Mammary epithelial cell (primary cell): ENCODE measurements around the gene CDKAL1.

Experiments
- CTCF ChIP-seq, 2 donors: IDR thresholded peaks in 1 of 2; conservative IDR thresholded peaks in 1 of 2; 2 replicates each; pipeline ENCODE4 v1.5.1; 2011 to 2012; ENCODE audit warnings: inconsistent platforms in 2 of 2, low read length in 2 of 2, mild to moderate bottlenecking in 2 of 2, control low read depth in 1 of 2, low read depth in 1 of 2; ENCODE audit not compliant: insufficient read depth in 1 of 2; ENCODE audit errors: extremely low read depth in 1 of 2
- EZH2 ChIP-seq: IDR thresholded peaks from 2 replicates; pipeline ENCODE4 v1.6.1; 2012; ENCODE audit warnings: low read length, inconsistent platforms, borderline replicate concordance

DNA sequence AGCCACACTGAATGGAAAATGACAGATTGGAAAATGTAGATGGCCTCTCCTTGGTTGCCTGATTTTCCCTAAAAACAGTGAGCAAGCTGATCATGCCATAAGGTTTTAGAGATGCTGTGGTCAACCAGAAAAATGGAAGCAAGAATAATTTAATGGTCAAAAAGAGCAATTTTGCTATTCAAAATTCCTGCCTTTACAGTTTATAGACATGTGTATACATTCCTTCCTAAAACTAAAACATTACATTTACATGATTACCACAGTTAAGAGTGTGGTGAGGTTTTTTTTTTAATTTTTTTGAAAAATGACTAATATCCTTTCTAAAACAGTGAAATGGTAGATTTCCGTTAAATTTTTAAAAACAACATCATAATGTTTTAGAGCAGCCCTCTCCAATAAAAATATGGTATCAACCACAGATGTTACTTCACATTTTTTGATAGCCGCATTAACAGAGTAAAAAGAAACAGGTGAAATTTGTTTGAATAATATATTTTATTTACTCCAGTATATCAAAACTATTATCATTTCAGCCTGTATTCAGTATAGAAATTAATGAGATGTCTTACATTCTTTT, 652.3 kb downstream of the CDKAL1 start:
- TF ChIP-seq CTCF (conservative IDR thresholded peaks at IDR 0.05 in 1 of 2, IDR thresholded peaks at IDR 0.05 in 1 of 2; ENCODE audit: extremely low read depth in 1 of 2, insufficient read depth in 1 of 2, low read depth in 1 of 2, low read length in 2 of 2): no peak
- TF ChIP-seq EZH2: no peak
